Measurements from ENCODE around the gene RNF145.

GRCh38 chr5:159133041-159133741 is 76.2 kb downstream of the RNF145 start:
- TF ChIP-seq, protein P1, sequence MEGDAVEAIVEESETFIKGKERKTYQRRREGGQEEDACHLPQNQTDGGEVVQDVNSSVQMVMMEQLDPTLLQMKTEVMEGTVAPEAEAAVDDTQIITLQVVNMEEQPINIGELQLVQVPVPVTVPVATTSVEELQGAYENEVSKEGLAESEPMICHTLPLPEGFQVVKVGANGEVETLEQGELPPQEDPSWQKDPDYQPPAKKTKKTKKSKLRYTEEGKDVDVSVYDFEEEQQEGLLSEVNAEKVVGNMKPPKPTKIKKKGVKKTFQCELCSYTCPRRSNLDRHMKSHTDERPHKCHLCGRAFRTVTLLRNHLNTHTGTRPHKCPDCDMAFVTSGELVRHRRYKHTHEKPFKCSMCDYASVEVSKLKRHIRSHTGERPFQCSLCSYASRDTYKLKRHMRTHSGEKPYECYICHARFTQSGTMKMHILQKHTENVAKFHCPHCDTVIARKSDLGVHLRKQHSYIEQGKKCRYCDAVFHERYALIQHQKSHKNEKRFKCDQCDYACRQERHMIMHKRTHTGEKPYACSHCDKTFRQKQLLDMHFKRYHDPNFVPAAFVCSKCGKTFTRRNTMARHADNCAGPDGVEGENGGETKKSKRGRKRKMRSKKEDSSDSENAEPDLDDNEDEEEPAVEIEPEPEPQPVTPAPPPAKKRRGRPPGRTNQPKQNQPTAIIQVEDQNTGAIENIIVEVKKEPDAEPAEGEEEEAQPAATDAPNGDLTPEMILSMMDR (conservative IDR thresholded peaks at IDR 0.05): peak; percentile 86
- TF ChIP-seq ZFX (IDR thresholded peaks at IDR 0.05): no peak
